Stimulated activated effector memory CD8-positive, alpha-beta T cell treated with anti-CD3 and anti-CD28 coated beads, Interleukin-12 subunit alpha, Interleukin-12 subunit beta, amount 100 ng/mL, for 72 hours (primary cell): ENCODE data around the gene UGT1A7.

Experiments
- ATAC-seq: fragments of 150-1000 bp; cut with Tn5 transposase; 2 replicates; pipeline ENCODE4 v1.10.0; 2021
- DNase-seq, 2 donors: peaks; one replicate each; pipeline ENCODE4 v3.0.0; 2021 to 2022; ENCODE audit warnings: low spot score in 2 of 2
- H3K27ac Mint-ChIP-seq: one replicate; pipeline ENCODE4 v1.8.0; 2022; ENCODE audit warnings: mild to moderate bottlenecking, mixed read lengths
- H3K36me3 Mint-ChIP-seq: one replicate; pipeline ENCODE4 v1.8.0; 2022; ENCODE audit warnings: mild to moderate bottlenecking, mixed read lengths
- H3K4me1 Mint-ChIP-seq: one replicate; pipeline ENCODE4 v1.8.0; 2022; ENCODE audit warnings: mixed read lengths
- H3K4me3 Mint-ChIP-seq: one replicate; pipeline ENCODE4 v1.8.0; 2022; ENCODE audit warnings: mild to moderate bottlenecking, mixed read lengths
- H3K9me3 Mint-ChIP-seq: one replicate; pipeline ENCODE4 v1.8.0; 2022; ENCODE audit warnings: mixed read lengths

The UGT1A7 gene

DNA sequence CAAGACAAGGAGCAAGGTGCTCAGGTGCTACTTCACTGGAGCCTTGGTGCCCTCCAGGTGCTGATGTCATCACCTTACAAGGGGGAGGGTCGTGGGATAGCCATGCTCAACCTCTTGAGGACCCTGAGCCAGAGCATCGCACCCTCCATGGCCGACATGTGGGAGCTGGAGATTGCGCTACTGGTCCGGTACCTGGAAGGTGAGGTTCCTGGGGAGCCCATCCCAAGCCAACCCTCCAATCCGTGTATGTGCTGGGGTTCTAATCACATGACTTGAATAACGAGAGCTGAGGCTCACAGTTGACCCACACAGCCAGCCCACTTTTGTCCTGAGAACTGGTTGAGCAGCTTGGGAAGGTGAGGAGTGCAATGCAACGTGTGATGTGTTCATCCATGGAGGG lies 122.3 kb downstream of the UGT1A7 start:
- ATAC-seq (no peak), DNase-seq (no peak)
- Mint-ChIP-seq H3K4me3 (no peak overlapping the region), H3K27ac (no peak overlapping the region), H3K9me3 (no peaks in the 10 kb centered on the region), H3K36me3 (no peaks in the 10 kb centered on the region), H3K4me1 (peaks cover 7% of the 10 kb centered on the region)

DNA sequence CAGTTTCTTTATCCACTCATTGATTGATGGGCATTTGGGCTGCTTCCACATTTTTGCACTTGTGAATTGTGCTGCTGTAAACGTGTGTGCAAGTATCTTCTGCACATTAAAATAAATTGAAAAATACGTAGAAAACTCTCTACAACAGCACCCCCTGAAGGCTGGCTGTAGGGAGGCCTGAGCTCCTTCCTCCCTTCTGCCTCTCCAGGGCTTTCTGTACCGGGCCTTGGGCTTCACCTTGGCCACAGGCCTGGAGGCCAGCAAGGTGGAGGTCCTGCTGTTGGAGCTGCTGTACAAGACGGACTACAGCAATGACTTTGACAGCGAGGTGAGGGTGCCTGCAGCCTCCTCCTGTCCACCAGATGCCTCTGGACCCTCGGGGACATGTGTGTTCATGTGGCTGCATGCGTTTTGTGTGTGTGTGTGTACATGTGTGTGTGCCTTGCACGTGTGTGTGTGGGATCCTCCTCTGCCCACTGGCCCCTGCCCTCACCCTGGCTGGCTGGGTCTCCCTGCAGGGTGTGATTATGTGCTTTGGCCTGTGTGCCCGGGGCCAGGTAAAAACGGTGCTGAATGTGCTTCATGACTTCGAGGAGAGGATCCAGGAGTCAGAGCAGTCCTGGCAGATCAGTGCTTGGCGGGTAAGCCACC lies 125.6 kb downstream of the UGT1A7 start:
- DNase-seq, result no peak
- no peaks in the 10 kb centered on the region for H3K9me3 Mint-ChIP-seq
- H3K4me1 Mint-ChIP-seq, result no peaks in the 10 kb centered on the region
- no peak for ATAC-seq
- H3K27ac Mint-ChIP-seq, result no peak overlapping the region
- H3K36me3 Mint-ChIP-seq, result no peaks in the 10 kb centered on the region
- H3K4me3 Mint-ChIP-seq, result no peak overlapping the region

DNA sequence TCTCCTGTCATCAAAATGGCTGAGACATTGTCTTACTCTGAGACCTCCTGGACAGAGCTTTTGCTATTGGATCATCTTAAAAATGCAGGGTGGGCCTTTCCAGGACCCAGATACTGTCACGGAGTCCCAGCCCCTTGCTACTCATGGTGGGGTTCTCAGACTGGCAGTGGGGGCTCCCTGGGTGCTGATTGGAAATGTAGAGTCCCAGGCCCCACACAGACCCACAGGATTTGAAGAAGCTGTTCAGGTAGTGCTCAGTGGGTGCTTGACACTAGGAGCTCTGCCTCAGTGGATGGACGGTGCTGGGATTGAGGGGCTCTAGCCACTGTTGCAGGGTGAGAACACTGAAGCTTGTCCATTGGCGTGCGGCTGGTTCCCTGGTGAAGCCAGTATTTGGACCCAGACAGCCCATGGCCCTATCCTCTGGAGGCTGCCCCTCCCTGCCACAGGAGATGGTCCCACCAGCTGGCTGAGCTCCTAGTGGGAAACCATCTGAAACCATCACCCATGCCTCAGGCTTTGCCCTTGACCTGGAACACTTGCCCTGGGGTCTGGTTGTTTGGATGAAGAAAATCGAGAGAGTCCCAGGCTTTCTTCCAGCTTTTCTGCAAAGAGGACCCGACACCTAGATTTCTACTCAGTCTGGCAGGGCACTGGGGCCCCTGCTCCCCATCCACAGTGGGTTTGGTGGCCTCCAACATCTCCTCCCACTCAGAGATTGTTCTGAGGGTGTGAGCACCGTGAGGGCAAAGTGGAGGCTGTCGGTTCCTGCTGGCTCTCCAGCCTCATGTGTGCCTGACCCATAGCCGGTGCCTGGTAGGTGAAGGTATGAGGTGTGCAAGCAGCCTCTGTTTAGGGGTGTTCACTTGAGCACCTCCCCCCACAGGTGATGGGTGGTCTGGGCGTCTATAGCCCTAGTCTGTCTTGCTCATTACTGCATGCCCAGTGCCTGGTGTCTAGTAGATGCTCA lies 126.5 kb downstream of the UGT1A7 start:
- DNase-seq (no peak), ATAC-seq (no peak)
- H3K4me3 Mint-ChIP-seq, result no peak overlapping the region
- H3K36me3 Mint-ChIP-seq, result no peaks in the 10 kb centered on the region
- H3K9me3 Mint-ChIP-seq, result no peaks in the 10 kb centered on the region
- H3K27ac Mint-ChIP-seq, result no peak overlapping the region
- H3K4me1 Mint-ChIP-seq, result no peaks in the 10 kb centered on the region

DNA sequence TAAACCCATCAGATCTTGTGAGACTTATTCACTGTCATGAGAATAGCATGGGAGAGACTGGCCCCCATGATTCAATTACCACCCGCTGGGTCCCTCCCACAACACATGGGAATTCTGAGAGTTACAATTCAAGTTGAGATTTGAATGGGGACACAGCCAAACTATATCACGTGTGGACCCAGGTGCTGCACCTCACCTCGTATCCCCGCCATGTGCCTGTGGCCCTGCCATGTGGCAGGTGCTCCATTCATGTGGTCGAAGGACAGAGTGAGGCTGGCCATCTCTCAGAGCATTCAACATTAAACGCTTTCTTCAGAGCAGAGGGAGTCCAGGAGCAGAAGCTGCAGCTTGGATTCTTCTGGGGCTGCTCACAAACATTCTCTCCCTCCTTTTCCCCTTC lies 128.7 kb downstream of the UGT1A7 start:
- ATAC-seq (no peak), DNase-seq (no peak)
- Mint-ChIP-seq H3K27ac (no peak overlapping the region), H3K36me3 (no peaks in the 10 kb centered on the region), H3K4me3 (no peak overlapping the region), H3K4me1 (no peaks in the 10 kb centered on the region), H3K9me3 (no peaks in the 10 kb centered on the region)

DNA sequence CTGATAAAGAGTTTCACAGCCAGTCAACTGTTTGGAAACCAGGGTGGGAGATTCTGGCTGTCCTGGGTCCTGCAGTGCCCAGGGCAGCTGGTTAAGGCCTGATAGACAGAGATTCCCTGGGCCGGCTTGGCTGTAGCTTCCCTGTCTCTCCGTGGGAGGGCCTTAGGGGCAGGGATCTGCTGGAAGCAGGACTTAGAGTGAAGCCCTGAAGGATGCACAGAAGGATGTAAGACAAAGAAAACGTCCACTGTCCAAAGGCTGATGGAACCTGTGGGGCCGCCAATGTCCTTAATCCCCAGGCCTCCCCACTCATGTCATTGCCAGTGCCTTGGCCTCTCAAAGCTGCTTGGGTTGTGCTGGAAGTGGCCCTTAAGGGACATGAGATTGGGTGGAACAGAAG lies 129.4 kb downstream of the UGT1A7 start:
- ATAC-seq (no peak), DNase-seq (no peak)
- Mint-ChIP-seq H3K4me3 (no peak overlapping the region), H3K27ac (no peak overlapping the region), H3K4me1 (no peaks in the 10 kb centered on the region), H3K9me3 (no peaks in the 10 kb centered on the region), H3K36me3 (no peaks in the 10 kb centered on the region)

DNA sequence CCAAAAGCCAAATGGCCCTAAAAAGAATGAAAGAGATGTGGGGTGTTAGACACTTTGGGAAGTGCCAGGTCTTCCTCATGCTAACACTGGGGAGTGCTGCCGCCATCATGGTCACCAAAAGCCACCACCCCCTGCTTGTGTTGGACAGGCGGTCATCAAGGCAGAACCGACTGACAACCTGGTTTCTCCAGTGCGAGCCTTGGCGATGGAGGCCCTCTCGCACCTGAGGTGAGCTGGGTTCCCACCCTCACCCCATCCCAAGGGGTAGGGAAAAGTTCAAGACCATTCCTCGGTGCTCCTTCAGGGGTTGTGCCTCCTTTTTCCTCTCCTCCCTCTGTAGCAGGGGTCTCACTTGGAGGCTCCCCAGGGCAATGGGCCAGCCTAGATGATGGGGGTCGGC lies 130.0 kb downstream of the UGT1A7 start:
- Mint-ChIP-seq H3K36me3 (no peaks in the 10 kb centered on the region), H3K9me3 (no peaks in the 10 kb centered on the region), H3K27ac (no peak overlapping the region), H3K4me1 (no peaks in the 10 kb centered on the region), H3K4me3 (no peak overlapping the region)
- ATAC-seq (no peak), DNase-seq (no peak)

DNA sequence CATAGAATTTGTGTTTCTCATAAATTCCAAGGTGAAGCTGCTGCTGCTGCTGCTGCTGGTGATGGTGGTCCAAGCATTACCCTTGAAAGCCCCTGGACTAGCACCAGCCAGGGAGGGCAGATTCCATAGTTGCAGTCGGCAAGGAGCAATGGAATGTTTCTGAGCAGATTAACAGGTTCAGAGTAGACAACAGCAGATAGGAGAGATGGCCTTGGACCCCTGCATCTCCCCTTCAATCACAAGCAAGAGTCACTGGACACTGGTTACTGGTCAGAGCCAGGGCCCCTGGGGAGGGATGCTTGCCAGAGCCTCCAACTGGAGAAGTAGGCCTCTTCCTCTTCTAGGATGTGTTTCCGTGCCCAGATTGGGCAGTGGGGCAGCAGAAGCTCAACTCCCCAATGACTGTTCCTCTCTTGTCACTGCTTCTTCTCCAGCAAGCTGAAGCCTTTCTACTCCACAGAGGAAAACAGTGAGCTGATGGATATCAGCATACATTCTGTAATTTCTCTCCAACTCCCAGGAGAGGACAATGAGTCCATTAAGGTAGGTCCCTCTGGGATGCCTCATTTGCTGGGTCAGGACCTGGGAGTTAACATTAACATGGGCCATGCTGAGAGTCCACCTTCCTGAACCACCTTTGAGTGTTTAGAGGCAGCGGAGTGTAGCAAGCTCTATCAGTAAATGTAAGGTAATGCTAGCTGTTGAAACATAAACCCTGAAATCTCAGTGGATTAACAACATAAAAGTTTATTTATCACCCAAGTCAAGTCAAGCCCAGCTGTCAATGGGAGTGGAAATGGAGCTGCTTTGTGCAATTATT lies 131.7 kb downstream of the UGT1A7 start:
- Mint-ChIP-seq H3K9me3 (no peaks in the 10 kb centered on the region), H3K27ac (no peak overlapping the region), H3K4me1 (peaks cover 4% of the 10 kb centered on the region), H3K36me3 (no peaks in the 10 kb centered on the region), H3K4me3 (no peak overlapping the region)
- no peak for DNase-seq
- ATAC-seq, result no peak

DNA sequence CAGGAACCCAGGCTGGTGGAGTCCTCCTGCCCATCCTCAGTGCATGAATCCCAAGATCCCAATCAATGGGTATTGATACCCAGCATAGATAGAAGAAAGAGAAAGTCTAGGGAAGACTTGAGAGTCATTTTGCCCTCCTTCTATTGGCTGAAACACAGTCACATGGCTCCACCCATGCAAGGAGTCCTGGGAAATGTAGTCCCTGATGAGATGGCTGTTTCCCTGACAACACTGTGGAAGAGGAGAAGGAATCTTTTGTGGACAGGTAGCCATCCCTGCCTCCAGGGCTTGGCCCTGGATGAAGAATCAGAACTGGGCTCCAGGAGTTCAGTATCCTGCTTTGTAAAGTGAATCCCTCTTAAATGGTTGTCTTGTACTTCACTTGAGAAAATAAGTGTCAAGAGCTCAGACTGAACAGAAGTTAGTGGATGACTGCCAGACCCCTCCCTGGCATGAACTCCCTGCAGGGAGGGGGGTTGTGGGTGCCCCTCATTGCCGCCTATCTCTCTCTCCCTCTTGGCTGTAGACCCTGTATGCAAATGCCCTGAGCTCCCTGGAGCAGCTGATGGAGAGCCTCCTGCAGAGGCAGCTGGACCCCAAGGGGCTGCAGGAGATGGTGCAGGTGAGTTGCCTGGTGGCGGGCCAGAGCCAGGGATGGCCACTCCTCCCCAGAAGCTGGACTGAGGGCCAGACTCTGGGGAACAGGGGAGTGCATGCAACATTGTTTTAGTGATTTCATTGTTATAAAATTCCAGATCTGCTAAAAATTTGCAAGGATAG lies 132.5 kb downstream of the UGT1A7 start:
- H3K27ac Mint-ChIP-seq, result no peak overlapping the region
- ATAC-seq (no peak), DNase-seq (no peak)
- H3K4me1 Mint-ChIP-seq, result peaks cover 4% of the 10 kb centered on the region
- H3K4me3 Mint-ChIP-seq, result no peak overlapping the region
- no peaks in the 10 kb centered on the region for H3K36me3 Mint-ChIP-seq
- H3K9me3 Mint-ChIP-seq, result no peaks in the 10 kb centered on the region

DNA sequence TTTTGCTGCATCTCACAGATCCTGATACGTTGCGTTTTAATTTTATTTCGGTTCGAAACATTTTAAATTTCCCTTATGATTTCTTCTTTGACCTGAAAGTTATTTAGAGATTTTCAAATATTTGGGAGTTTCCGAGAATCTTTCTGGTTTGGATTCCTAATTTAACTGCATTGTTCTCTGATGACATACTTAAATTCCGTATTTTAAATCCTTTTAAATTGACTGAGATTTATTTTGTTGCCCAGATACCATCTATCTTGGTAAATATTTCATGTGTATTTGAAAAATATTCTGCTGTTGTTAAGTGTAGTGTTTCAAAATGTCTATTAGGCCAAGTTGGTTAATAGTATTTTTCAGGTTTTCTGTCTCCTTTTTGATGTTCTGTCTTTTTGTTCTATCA lies 134.2 kb downstream of the UGT1A7 start:
- DNase-seq, result no peak
- no peak overlapping the region for H3K27ac Mint-ChIP-seq
- no peaks in the 10 kb centered on the region for H3K9me3 Mint-ChIP-seq
- no peaks in the 10 kb centered on the region for H3K36me3 Mint-ChIP-seq
- peaks cover 4% of the 10 kb centered on the region for H3K4me1 Mint-ChIP-seq
- no peak for ATAC-seq
- no peak overlapping the region for H3K4me3 Mint-ChIP-seq

DNA sequence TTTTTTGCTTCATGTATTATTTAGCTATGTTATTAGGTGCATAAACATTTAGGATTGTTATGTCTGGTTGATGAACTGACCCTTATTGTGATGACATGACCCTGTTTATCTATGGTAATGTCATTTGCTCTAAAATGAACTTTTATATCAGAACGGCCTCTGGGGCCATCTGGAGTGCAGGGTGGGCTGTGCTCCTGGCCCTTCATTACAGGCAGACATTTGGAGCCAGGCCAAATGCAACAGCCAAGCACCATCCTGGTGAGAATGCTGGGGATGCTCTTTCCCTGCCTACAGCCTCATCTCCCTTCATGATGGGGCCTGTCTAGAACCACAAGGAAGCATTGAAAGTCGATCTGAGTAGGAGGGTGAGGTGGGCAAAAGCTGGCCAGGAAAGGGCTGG lies 134.6 kb downstream of the UGT1A7 start:
- DNase-seq (no peak), ATAC-seq (no peak)
- Mint-ChIP-seq H3K27ac (no peak overlapping the region), H3K9me3 (no peaks in the 10 kb centered on the region), H3K36me3 (no peaks in the 10 kb centered on the region), H3K4me3 (no peak overlapping the region), H3K4me1 (peaks cover 4% of the 10 kb centered on the region)

DNA sequence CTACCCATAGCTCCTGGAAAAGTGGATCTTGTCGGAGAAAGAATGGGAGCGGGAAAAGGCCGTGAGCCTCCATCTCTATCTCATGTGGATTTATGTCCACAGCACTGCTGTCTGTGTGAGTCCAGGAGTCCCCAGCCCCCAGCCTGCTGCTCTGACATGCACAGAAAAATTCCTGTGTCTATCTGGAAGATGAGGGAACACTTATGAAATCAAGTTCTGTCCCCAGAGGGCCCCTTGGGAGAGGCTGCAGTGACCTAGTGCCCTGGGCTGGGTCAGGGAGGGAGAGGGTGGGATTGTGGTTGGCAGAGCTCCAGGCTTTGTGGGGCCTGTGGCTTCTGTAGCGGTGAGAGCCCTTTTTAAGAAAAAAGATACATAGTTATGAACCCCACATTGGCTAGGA lies 135.1 kb downstream of the UGT1A7 start:
- DNase-seq (no peak), ATAC-seq (no peak)
- Mint-ChIP-seq H3K36me3 (no peaks in the 10 kb centered on the region), H3K27ac (no peak overlapping the region), H3K9me3 (no peaks in the 10 kb centered on the region), H3K4me1 (peaks cover 4% of the 10 kb centered on the region), H3K4me3 (no peak overlapping the region)

DNA sequence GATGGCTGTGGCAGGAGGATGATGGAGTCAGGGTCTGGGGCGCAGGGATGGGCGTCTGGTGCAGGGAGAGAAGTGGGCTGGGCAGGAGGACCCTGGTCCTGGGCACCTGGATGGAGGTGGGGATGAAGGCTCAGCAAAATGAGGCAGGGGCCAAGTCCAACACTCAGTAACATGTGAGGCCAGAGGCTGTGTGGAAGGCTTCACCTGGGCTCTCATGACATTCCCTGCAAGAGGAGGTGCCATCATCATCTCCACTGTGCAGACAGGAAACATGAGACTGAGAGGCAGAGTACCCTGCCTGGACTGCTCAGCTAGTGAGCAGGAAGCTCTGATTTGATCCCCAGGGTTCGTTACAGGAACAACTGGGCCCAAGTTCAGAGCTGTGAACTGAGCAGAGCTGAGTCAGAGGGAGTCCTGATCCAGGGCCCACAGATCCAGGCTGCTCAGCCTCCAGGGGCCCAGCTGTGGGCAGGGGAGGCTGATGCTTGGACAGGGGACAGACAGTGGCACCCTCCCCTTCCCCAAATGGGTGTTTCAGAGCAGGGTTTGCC lies 135.7 kb downstream of the UGT1A7 start:
- no peak overlapping the region for H3K4me3 Mint-ChIP-seq
- no peak overlapping the region for H3K27ac Mint-ChIP-seq
- no peaks in the 10 kb centered on the region for H3K36me3 Mint-ChIP-seq
- no peaks in the 10 kb centered on the region for H3K9me3 Mint-ChIP-seq
- no peak for DNase-seq
- ATAC-seq, result no peak
- H3K4me1 Mint-ChIP-seq, result peaks cover 4% of the 10 kb centered on the region

DNA sequence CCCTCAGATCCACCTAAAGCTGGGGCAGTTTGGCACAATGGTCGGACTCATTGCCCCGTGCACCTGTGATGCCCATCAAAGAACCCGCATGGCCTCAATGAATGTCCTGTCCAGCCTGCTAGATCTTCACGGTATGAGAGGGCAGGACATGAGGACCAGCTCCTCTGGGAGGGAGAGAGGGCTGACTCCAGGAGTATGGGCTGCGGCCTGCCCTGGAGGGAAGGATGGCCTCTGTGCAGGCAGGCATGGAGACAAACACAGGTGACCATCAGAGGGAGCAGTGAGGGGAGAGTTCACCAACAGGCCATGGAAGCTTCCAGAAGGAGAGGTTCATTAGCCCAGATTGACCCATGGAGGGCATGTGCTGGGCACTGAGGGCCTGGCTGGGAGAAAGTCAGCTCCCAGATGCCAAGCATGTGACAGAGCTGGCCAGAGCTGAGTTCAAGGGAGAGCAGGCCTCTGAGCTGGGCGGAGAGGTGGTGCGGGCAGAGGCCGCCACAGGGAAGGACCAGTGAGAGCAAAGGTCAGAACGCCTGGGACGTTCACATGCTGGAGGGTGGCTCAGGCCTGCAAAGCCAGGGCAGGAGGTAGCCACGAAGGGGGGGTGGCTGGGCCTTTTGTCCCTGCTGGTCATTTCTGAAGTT lies 136.4 kb downstream of the UGT1A7 start:
- Mint-ChIP-seq H3K4me1 (peaks cover 4% of the 10 kb centered on the region), H3K27ac (no peak overlapping the region), H3K9me3 (no peaks in the 10 kb centered on the region), H3K36me3 (no peaks in the 10 kb centered on the region), H3K4me3 (no peak overlapping the region)
- ATAC-seq, result no peak
- DNase-seq, result no peak
